GM12891 (cell line): ENCODE measurements around the gene TANGO6.
A peak's percentile ranks its signal among the peaks of the same experiment; 100 is the strongest.

Experiments
- POLR2A ChIP-seq: IDR thresholded peaks from 2 replicates; pipeline ENCODE4 v1.6.1; 2011; ENCODE audit warnings: low read depth, low read length, control low read depth
- POU2F2 ChIP-seq: IDR thresholded peaks from 2 replicates; pipeline ENCODE4 v1.6.1; 2011; ENCODE audit warnings: low read depth, mild to moderate bottlenecking, control low read depth, low read length, moderate library complexity

- TF ChIP-seq POLR2A: no peak
- TF ChIP-seq POU2F2: 0 out of 2 replicates have a peak, but pooled peaks have one; percentile 29
Measured at GRCh38 chr16:69057400-69058378, 214.4 kb downstream of the TANGO6 start.
